MM.1S (cell line): ENCODE measurements around the gene GON4L.
"Not testable (repeated sequence)": the region's sequence is repeated elsewhere in the genome, so short reads cannot be mapped to it uniquely, and the experiment has no call there.

ENCODE experiments used
- DNase-seq: peaks from one replicate; pipeline ENCODE4 v3.0.0-alpha.2; 2015
- H2AFZ ChIP-seq: fragments of 300-600 bp; sonication (generic); 2 replicates; pipeline ENCODE4 v1.6.0; 2016; ENCODE audit warnings: antibody characterized with exemption, low read length
- H3F3A ChIP-seq: fragments of 300-600 bp; sonication (generic); 2 replicates; pipeline ENCODE4 v1.6.1; 2016; ENCODE audit warnings: mild to moderate bottlenecking, antibody characterized with exemption, low read length, moderate library complexity, mixed read lengths; ENCODE audit not compliant: insufficient read depth
- H3K27ac ChIP-seq: fragments of 300-600 bp; sonication (generic); 2 replicates; pipeline ENCODE4 v1.5.1; 2016; ENCODE audit warnings: mild to moderate bottlenecking, low read length
- H3K27me3 ChIP-seq: fragments of 300-600 bp; sonication (generic); replicated peaks from 2 replicates; pipeline ENCODE4 v1.6.0; 2016; ENCODE audit warnings: low read length; ENCODE audit not compliant: insufficient read depth
- H3K36me3 ChIP-seq: fragments of 300-600 bp; sonication (generic); replicated peaks from 2 replicates; pipeline ENCODE4 v1.6.1; 2016; ENCODE audit warnings: mild to moderate bottlenecking, low read length, mixed read lengths; ENCODE audit not compliant: insufficient read depth
- H3K4me1 ChIP-seq: fragments of 300-600 bp; sonication (generic); 2 replicates; pipeline ENCODE4 v1.6.1; 2016; ENCODE audit warnings: low read length, mixed read lengths
- H3K4me2 ChIP-seq: fragments of 300-600 bp; sonication (generic); 2 replicates; pipeline ENCODE4 v1.6.0; 2016; ENCODE audit warnings: low read depth, low read length
- H3K4me3 ChIP-seq: fragments of 300-600 bp; sonication (generic); 2 replicates; pipeline ENCODE4 v1.5.1; 2016; ENCODE audit warnings: low read length, mixed read lengths
- H3K79me2 ChIP-seq: fragments of 300-600 bp; sonication (generic); 2 replicates; pipeline ENCODE4 v1.6.1; 2016; ENCODE audit warnings: mixed run types, low read length, mixed read lengths
- H3K9ac ChIP-seq: fragments of 300-600 bp; sonication (generic); 2 replicates; pipeline ENCODE4 v1.6.1; 2016; ENCODE audit warnings: low read length, mixed read lengths
- H3K9me2 ChIP-seq: fragments of 300-600 bp; sonication (generic); replicated peaks from 2 replicates; pipeline ENCODE4 v1.6.1; 2016; ENCODE audit warnings: mild to moderate bottlenecking, low read length, mixed read lengths; ENCODE audit not compliant: insufficient read depth
- H3K9me3 ChIP-seq: fragments of 300-600 bp; sonication (generic); replicated peaks from 2 replicates; pipeline ENCODE4 v1.6.1; 2016; ENCODE audit warnings: mild to moderate bottlenecking, low read length, mixed read lengths; ENCODE audit not compliant: insufficient read depth
- H4K20me1 ChIP-seq: fragments of 300-600 bp; sonication (generic); 2 replicates; pipeline ENCODE4 v1.6.1; 2016; ENCODE audit warnings: mild to moderate bottlenecking, low read length, moderate library complexity, mixed read lengths; ENCODE audit not compliant: insufficient read depth
- CTCF ChIP-seq: fragments of 300-600 bp; sonication (generic); IDR thresholded peaks from 2 replicates; pipeline ENCODE4 v1.5.1; 2016; ENCODE audit warnings: antibody characterized with exemption, low read length, mixed read lengths
- EZH2 ChIP-seq: fragments of 300-600 bp; sonication (generic); optimal IDR thresholded peaks from 2 replicates; pipeline ENCODE3; 2017; ENCODE audit warnings: low read depth, mild to moderate bottlenecking, antibody characterized with exemption, low read length, mixed read lengths
- EZH2phosphoT487 ChIP-seq: fragments of 300-600 bp; sonication (generic); IDR thresholded peaks from 2 replicates; pipeline ENCODE4 v1.6.1; 2018; ENCODE audit warnings: antibody characterized with exemption, low read length

GON4L gene

DNA sequence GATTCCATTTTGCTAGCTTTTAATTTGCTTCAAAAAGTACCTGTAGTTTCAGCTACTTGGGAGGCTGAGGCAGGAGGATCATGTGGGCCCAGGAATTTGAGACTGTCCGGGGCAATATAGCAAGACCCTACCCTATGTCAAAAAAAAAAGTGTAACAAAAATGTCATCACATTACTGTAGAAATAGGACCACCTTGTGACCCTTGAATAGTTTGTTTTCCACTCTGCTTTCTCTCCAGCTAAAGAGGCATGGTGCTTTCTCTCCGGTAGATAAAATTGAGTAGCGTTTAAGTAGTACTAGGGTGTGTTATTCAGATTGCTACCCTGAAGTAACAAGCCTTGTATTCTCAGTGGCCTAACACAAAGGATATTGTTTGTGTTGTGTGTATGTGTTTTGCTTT is 144.4 kb downstream of the GON4L start:
- not testable (repeated sequence) for H3K4me2 ChIP-seq, H3K9me3 ChIP-seq, H3K4me3 ChIP-seq, DNase-seq, H3K27ac ChIP-seq, H2AFZ ChIP-seq, H3K9me2 ChIP-seq, H3K27me3 ChIP-seq, H3K9ac ChIP-seq, H4K20me1 ChIP-seq
- Histone ChIP-seq H3K4me1 (peaks cover 17% of the 10 kb centered on the region), H3F3A (peaks cover 32% of the 10 kb centered on the region), H3K79me2 (peaks cover 80% of the 10 kb centered on the region), H3K36me3 (peaks cover 15% of the 10 kb centered on the region; the same call in 1 of the 2 replicates)
- TF ChIP-seq CTCF: peak; percentile 11; the same call in 1 of the 2 replicates

GRCh38 chr1:155711457-155711856 is 145.6 kb downstream of the GON4L start:
- H4K20me1 ChIP-seq, H3K9me3 ChIP-seq, H3K9me2 ChIP-seq, H3K27ac ChIP-seq, H3K27me3 ChIP-seq, H2AFZ ChIP-seq, H3K4me3 ChIP-seq, DNase-seq, H3K9ac ChIP-seq, H3K4me2 ChIP-seq: not testable (repeated sequence)
- Histone ChIP-seq H3K36me3 (peaks cover 17% of the 10 kb centered on the region; the same call in 1 of the 2 replicates), H3F3A (peaks cover 25% of the 10 kb centered on the region), H3K79me2 (peaks cover 86% of the 10 kb centered on the region), H3K4me1 (peaks cover 16% of the 10 kb centered on the region)

GRCh38 chr1:155709391-155709790 is 147.6 kb downstream of the GON4L start:
- H3K4me2 ChIP-seq: no peak overlapping the region
- no peaks in the 10 kb centered on the region for H3K27me3 ChIP-seq
- no peaks in the 10 kb centered on the region for H3K9me2 ChIP-seq
- peaks cover 17% of the 10 kb centered on the region; the same call in 1 of the 2 replicates for H3K36me3 ChIP-seq
- peaks cover 8% of the 10 kb centered on the region for H3K4me1 ChIP-seq
- H2AFZ ChIP-seq: no peak overlapping the region
- H3F3A ChIP-seq: peaks cover 11% of the 10 kb centered on the region; the same call in 1 of the 2 replicates
- no peaks in the 10 kb centered on the region for H3K9me3 ChIP-seq
- no peak overlapping the region for H3K4me3 ChIP-seq
- peaks cover 85% of the 10 kb centered on the region for H3K79me2 ChIP-seq
- H3K27ac ChIP-seq: no peak overlapping the region
- DNase-seq: no peak
- TF ChIP-seq EZH2phosphoT487: no peak
- TF ChIP-seq CTCF: no peak
- TF ChIP-seq EZH2: no peak
- no peak overlapping the region for H3K9ac ChIP-seq
- peaks cover 4% of the 10 kb centered on the region for H4K20me1 ChIP-seq

- Histone ChIP-seq H3K9me2 (no peaks in the 10 kb centered on the region), H3K27me3 (no peaks in the 10 kb centered on the region), H3K9me3 (no peaks in the 10 kb centered on the region), H2AFZ (no peak overlapping the region), H3K79me2 (peaks cover 85% of the 10 kb centered on the region), H3F3A (peaks cover 8% of the 10 kb centered on the region; the same call in 1 of the 2 replicates), H3K36me3 (peaks cover 4% of the 10 kb centered on the region; the same call in 1 of the 2 replicates), H4K20me1 (peaks cover 4% of the 10 kb centered on the region), H3K9ac (no peak overlapping the region), H3K4me1 (peaks cover 8% of the 10 kb centered on the region), H3K4me3 (no peak overlapping the region), H3K27ac (no peak overlapping the region), H3K4me2 (no peak overlapping the region)
- DNase-seq: no peak
- TF ChIP-seq CTCF (no peak), EZH2 (no peak), EZH2phosphoT487 (no peak)
These were observed 150.9 kb downstream of the GON4L start for GRCh38 chr1:155706139-155706538.

GRCh38 chr1:155704414-155704813 is 152.6 kb downstream of the GON4L start:
- H3K27me3 ChIP-seq, H3K4me3 ChIP-seq, H3K9me2 ChIP-seq, DNase-seq, H2AFZ ChIP-seq, H3K4me1 ChIP-seq, H3K4me2 ChIP-seq, H3K27ac ChIP-seq, H4K20me1 ChIP-seq, H3K36me3 ChIP-seq, H3F3A ChIP-seq, H3K9me3 ChIP-seq, H3K9ac ChIP-seq: not testable (repeated sequence)
- H3K79me2 ChIP-seq: peaks cover 83% of the 10 kb centered on the region
